ENCODE measurements around the gene ALK. TPM values are rescaled to one million over a fixed set of nuclear protein-coding genes. Genes with fewer than 3 reads are reported as not detected.

ALK gene
- polyA plus RNA-seq, 3 donors, result not detected

GRCh38 chr2:29496198-29496597 lies 425.2 kb downstream of the ALK start:
- Mint-ChIP-seq H3K36me3 (no peaks in the 10 kb centered on the region), H3K27me3 (ENCODE audit: low read depth in 3 of 3) (peaks cover 0 to 3% (median 2%) of the 10 kb centered on the region in 3 donors), H3K27ac (no peak overlapping the region), H3K4me3 (no peak overlapping the region), H3K9me3 (peaks cover 0 to 5% (median 0%) of the 10 kb centered on the region in 7 donors), H3K4me1 (peaks cover 12% of the 10 kb centered on the region)
- DNase-seq, result no peak
- no peaks in the 10 kb centered on the region for H3K9me3 ChIP-seq (replicated peaks in 1 of 2; ENCODE audit: control insufficient read depth in 1 of 2, insufficient read depth in 1 of 2, low read length in 2 of 2)
- H3K79me2 ChIP-seq (ENCODE audit: insufficient read depth, low read length), result no peaks in the 10 kb centered on the region
- H3K27ac ChIP-seq (ENCODE audit: low read depth in 1 of 2, low read length in 2 of 2), result no peak overlapping the region
- WGBS (ENCODE audit: insufficient coverage), result 22% methylated on average over 1 of the region's 1 CpG
- intact Hi-C loops (cut with micrococcal nuclease), result no loop called here
- H2AFZ ChIP-seq (ENCODE audit: insufficient read depth, low read depth, low read length, poor library complexity, severe bottlenecking), result no peak overlapping the region
- no peak overlapping the region for H3K9ac ChIP-seq (ENCODE audit: insufficient read depth, low read length, poor library complexity, severe bottlenecking)
- H3K27me3 ChIP-seq (ENCODE audit: control insufficient read depth in 2 of 2, insufficient read depth in 2 of 2, low read length in 2 of 2), result no peaks in the 10 kb centered on the region
- no peaks in the 10 kb centered on the region for H4K20me1 ChIP-seq (ENCODE audit: insufficient read depth, low read length)
- H3K4me1 ChIP-seq (ENCODE audit: control insufficient read depth in 1 of 2, insufficient read depth in 2 of 2, low read length in 2 of 2), result peaks cover 7 to 11% of the 10 kb centered on the region in 2 donors
- H3K36me3 ChIP-seq (replicated peaks in 1 of 2; ENCODE audit: control insufficient read depth in 1 of 2, insufficient read depth in 2 of 2, low read length in 2 of 2), result no peaks in the 10 kb centered on the region
- H3K4me3 ChIP-seq (replicated peaks in 1 of 3; ENCODE audit: low read depth in 2 of 3, low read length in 3 of 3), result no peak overlapping the region
- no peak overlapping the region for H3K4me2 ChIP-seq (replicated peaks; ENCODE audit: extremely low read depth, low read length, poor library complexity, severe bottlenecking)
- no peak for TF ChIP-seq CTCF (IDR thresholded peaks at IDR 0.05)

GRCh38 chr2:29495536-29496060 lies 425.8 kb downstream of the ALK start:
- H3K36me3 Mint-ChIP-seq, result no peaks in the 10 kb centered on the region
- Histone ChIP-seq H3K9me3 (replicated peaks in 1 of 2; ENCODE audit: control insufficient read depth in 1 of 2, insufficient read depth in 1 of 2, low read length in 2 of 2) (no peaks in the 10 kb centered on the region), H3K4me2 (replicated peaks; ENCODE audit: extremely low read depth, low read length, poor library complexity, severe bottlenecking) (peak overlapping the region; percentile 16), H4K20me1 (ENCODE audit: insufficient read depth, low read length) (no peaks in the 10 kb centered on the region), H3K27ac (ENCODE audit: low read depth in 1 of 2, low read length in 2 of 2) (no peak overlapping the region), H2AFZ (ENCODE audit: insufficient read depth, low read depth, low read length, poor library complexity, severe bottlenecking) (no peak overlapping the region), H3K9ac (ENCODE audit: insufficient read depth, low read length, poor library complexity, severe bottlenecking) (no peak overlapping the region), H3K27me3 (ENCODE audit: control insufficient read depth in 2 of 2, insufficient read depth in 2 of 2, low read length in 2 of 2) (no peaks in the 10 kb centered on the region), H3K36me3 (replicated peaks in 1 of 2; ENCODE audit: control insufficient read depth in 1 of 2, insufficient read depth in 2 of 2, low read length in 2 of 2) (no peaks in the 10 kb centered on the region), H3K4me3 (replicated peaks in 1 of 3; ENCODE audit: low read depth in 2 of 3, low read length in 3 of 3) (no peak overlapping the region), H3K4me1 (ENCODE audit: control insufficient read depth in 1 of 2, insufficient read depth in 2 of 2, low read length in 2 of 2) (peaks cover 7 to 11% of the 10 kb centered on the region in 2 donors), H3K79me2 (ENCODE audit: insufficient read depth, low read length) (no peaks in the 10 kb centered on the region)
- peak overlapping the region in 1 of 2 donors; percentile 61 for H3K4me3 Mint-ChIP-seq
- H3K27me3 Mint-ChIP-seq (ENCODE audit: low read depth in 3 of 3), result peaks cover 0 to 3% (median 2%) of the 10 kb centered on the region in 3 donors
- peak overlapping the region in 1 of 7 donors; percentile 0 for H3K27ac Mint-ChIP-seq
- intact Hi-C loops (cut with micrococcal nuclease), result no loop called here
- DNase-seq, result no peak
- WGBS (ENCODE audit: insufficient coverage), result no CpG with 5 or more reads among the region's 4 CpGs
- H3K4me1 Mint-ChIP-seq, result peaks cover 12% of the 10 kb centered on the region
- peaks cover 0 to 5% (median 0%) of the 10 kb centered on the region in 7 donors for H3K9me3 Mint-ChIP-seq
- TF ChIP-seq CTCF (IDR thresholded peaks at IDR 0.05), result no peak

Data from CD14-positive monocyte (primary cell).